GM19240 (cell line): Measurements from ENCODE around the gene RBMS3.
"Not testable (repeated sequence)": the region's sequence is repeated elsewhere in the genome, so short reads cannot be mapped to it uniquely, and the experiment has no call there.

Source experiments
- DNase-seq: peaks from one replicate; pipeline ENCODE4 v3.0.0; 2011; ENCODE audit warnings: low spot score; ENCODE audit not compliant: insufficient read length

Gene RBMS3

GRCh38 chr3:29338377-29338776 lies 57.5 kb downstream of the RBMS3 start:
- DNase-seq = no peak

GRCh38 chr3:29339016-29339833 lies 58.4 kb downstream of the RBMS3 start:
- no peak for DNase-seq

- no peak for DNase-seq
These were observed 63.3 kb downstream of the RBMS3 start for GRCh38 chr3:29344154-29344553.

GRCh38 chr3:29344935-29345334 lies 64.1 kb downstream of the RBMS3 start:
- DNase-seq = no peak

- no peak for DNase-seq
These were observed 64.8 kb downstream of the RBMS3 start for GRCh38 chr3:29345516-29346300.

GRCh38 chr3:29346828-29347227 lies 66.0 kb downstream of the RBMS3 start:
- no peak for DNase-seq

GRCh38 chr3:29347412-29347811 lies 66.5 kb downstream of the RBMS3 start:
- no peak for DNase-seq

- no peak for DNase-seq
These were observed 67.4 kb downstream of the RBMS3 start for GRCh38 chr3:29348316-29348715.

- no peak for DNase-seq
These were observed 68.2 kb downstream of the RBMS3 start for GRCh38 chr3:29349049-29349448.

- no peak for DNase-seq
These were observed 72.9 kb downstream of the RBMS3 start for GRCh38 chr3:29353807-29354206.

GRCh38 chr3:29354894-29355293 lies 74.0 kb downstream of the RBMS3 start:
- DNase-seq = no peak

GRCh38 chr3:29356062-29356461 lies 75.2 kb downstream of the RBMS3 start:
- no peak for DNase-seq

- not testable (repeated sequence) for DNase-seq
These were observed 79.4 kb downstream of the RBMS3 start for GRCh38 chr3:29360289-29360688.

GRCh38 chr3:29363110-29363509 lies 82.2 kb downstream of the RBMS3 start:
- DNase-seq = no peak

GRCh38 chr3:29370021-29370420 lies 89.2 kb downstream of the RBMS3 start:
- DNase-seq = no peak

- no peak for DNase-seq
These were observed 89.9 kb downstream of the RBMS3 start for GRCh38 chr3:29370476-29371420.

- no peak for DNase-seq
These were observed 92.3 kb downstream of the RBMS3 start for GRCh38 chr3:29373131-29373680.

GRCh38 chr3:29374226-29374625 lies 93.4 kb downstream of the RBMS3 start:
- DNase-seq = no peak

- DNase-seq = no peak
These were observed 98.2 kb downstream of the RBMS3 start for GRCh38 chr3:29379097-29379496.

GRCh38 chr3:29381595-29381994 lies 100.7 kb downstream of the RBMS3 start:
- DNase-seq = no peak

GRCh38 chr3:29382409-29382808 lies 101.5 kb downstream of the RBMS3 start:
- no peak for DNase-seq
